NT2/D1 (cell line): ENCODE data around the gene FAM171A1.
A peak's percentile ranks its signal among the peaks of the same experiment; 100 is the strongest.

Experiments used
- DNase-seq: peaks from one replicate; pipeline ENCODE4 v3.0.0-alpha.2; 2011; ENCODE audit warnings: low read depth, low spot score
- H3K27me3 ChIP-seq: 2 replicates; pipeline ENCODE4 v1.6.0; 2011; ENCODE audit warnings: mild to moderate bottlenecking; ENCODE audit not compliant: insufficient read length, insufficient read depth
- H3K36me3 ChIP-seq: 2 replicates; pipeline ENCODE4 v1.6.1; 2011; ENCODE audit warnings: mild to moderate bottlenecking, low read length, mixed read lengths; ENCODE audit not compliant: insufficient read depth, insufficient read length
- H3K4me1 ChIP-seq: 2 replicates; pipeline ENCODE4 v1.5.1; 2011; ENCODE audit not compliant: insufficient read depth, insufficient read length
- H3K4me3 ChIP-seq: 2 replicates; pipeline ENCODE4 v1.5.1; 2011; ENCODE audit warnings: low read depth; ENCODE audit not compliant: insufficient read length
- H3K9ac ChIP-seq: 2 replicates; pipeline ENCODE4 v1.6.0; 2011; ENCODE audit warnings: low read depth; ENCODE audit not compliant: insufficient read length
- H3K9me3 ChIP-seq: 2 replicates; pipeline ENCODE4 v1.5.1; 2011; ENCODE audit warnings: mild to moderate bottlenecking, low read length; ENCODE audit not compliant: insufficient read depth
- SUZ12 ChIP-seq: IDR thresholded peaks from 2 replicates; pipeline ENCODE4 v1.6.1; 2011; ENCODE audit not compliant: insufficient read length, insufficient read depth; ENCODE audit errors: extremely low read depth
- YY1 ChIP-seq: IDR thresholded peaks from 2 replicates; pipeline ENCODE4 v1.6.1; 2011; ENCODE audit not compliant: insufficient read length, insufficient read depth
- ZNF274 ChIP-seq: IDR thresholded peaks from 2 replicates; pipeline ENCODE4 v1.6.1; 2011; ENCODE audit warnings: mild to moderate bottlenecking, low read depth, low read length

Gene FAM171A1

GRCh38 chr10:15175587-15175986 is 195.5 kb downstream of the FAM171A1 start:
- no peak overlapping the region for H3K4me3 ChIP-seq
- TF ChIP-seq ZNF274: no peak
- no peak for TF ChIP-seq SUZ12
- no peak for TF ChIP-seq YY1
- no peak for DNase-seq
- no peaks in the 10 kb centered on the region for H3K9me3 ChIP-seq
- H3K9ac ChIP-seq: no peak overlapping the region
- H3K36me3 ChIP-seq: no peaks in the 10 kb centered on the region
- H3K27me3 ChIP-seq: peaks cover 1% of the 10 kb centered on the region
- H3K4me1 ChIP-seq: no peaks in the 10 kb centered on the region

- TF ChIP-seq SUZ12 (no peak), YY1 (no peak)
- DNase-seq: no peak
- peaks cover 15% of the 10 kb centered on the region for H3K27me3 ChIP-seq
- H3K4me1 ChIP-seq: peaks cover 5% of the 10 kb centered on the region
- no peak overlapping the region for H3K4me3 ChIP-seq
- no peaks in the 10 kb centered on the region for H3K9me3 ChIP-seq
- H3K9ac ChIP-seq: no peak overlapping the region
- H3K36me3 ChIP-seq: no peaks in the 10 kb centered on the region
Observed at GRCh38 chr10:15172306-15172840, 198.7 kb downstream of the FAM171A1 start.

GRCh38 chr10:15169555-15170401 is 201.3 kb downstream of the FAM171A1 start:
- Histone ChIP-seq H3K4me3 (no peak overlapping the region), H3K27me3 (peaks cover 15% of the 10 kb centered on the region), H3K9ac (peak overlapping the region; percentile 42), H3K4me1 (peaks cover 5% of the 10 kb centered on the region), H3K36me3 (no peaks in the 10 kb centered on the region), H3K9me3 (no peaks in the 10 kb centered on the region)
- no peak for DNase-seq
- TF ChIP-seq ZNF274: no peak
- TF ChIP-seq YY1: no peak
- no peak for TF ChIP-seq SUZ12

- H3K9me3 ChIP-seq: no peaks in the 10 kb centered on the region
- TF ChIP-seq ZNF274: no peak
- TF ChIP-seq SUZ12: no peak
- no peak for TF ChIP-seq YY1
- peaks cover 15% of the 10 kb centered on the region for H3K27me3 ChIP-seq
- peak overlapping the region; percentile 42 for H3K9ac ChIP-seq
- peaks cover 5% of the 10 kb centered on the region for H3K4me1 ChIP-seq
- H3K36me3 ChIP-seq: no peaks in the 10 kb centered on the region
- H3K4me3 ChIP-seq: no peak overlapping the region
- DNase-seq: peak; percentile 80
Observed at GRCh38 chr10:15168786-15169554, 202.1 kb downstream of the FAM171A1 start.

- H3K36me3 ChIP-seq: no peaks in the 10 kb centered on the region
- H3K9ac ChIP-seq: peak within 1 kb of the TSS; percentile 84
- H3K4me3 ChIP-seq: peak within 1 kb of the TSS; percentile 73
- peaks cover 15% of the 10 kb centered on the region for H3K27me3 ChIP-seq
- H3K9me3 ChIP-seq: no peaks in the 10 kb centered on the region
- peak; percentile 60 for DNase-seq
- peaks cover 5% of the 10 kb centered on the region for H3K4me1 ChIP-seq
- no peak for TF ChIP-seq YY1
- TF ChIP-seq ZNF274: no peak
- no peak for TF ChIP-seq SUZ12
Observed at GRCh38 chr10:15168291-15168785, 202.8 kb downstream of the FAM171A1 start, which contains the start of gene NMT2. TSS of gene NMT2 (minus strand) at chr10:15168693. CDS start at chr10:15168612, 81 bp downstream.

- Histone ChIP-seq H3K4me3 (peak overlapping the region; percentile 73), H3K4me1 (peaks cover 5% of the 10 kb centered on the region), H3K36me3 (no peaks in the 10 kb centered on the region), H3K27me3 (peaks cover 15% of the 10 kb centered on the region), H3K9ac (peak overlapping the region; percentile 84), H3K9me3 (no peaks in the 10 kb centered on the region)
- DNase-seq: peak; percentile 42
- TF ChIP-seq YY1: no peak
- no peak for TF ChIP-seq SUZ12
- no peak for TF ChIP-seq ZNF274
Observed at GRCh38 chr10:15167411-15168290, 203.4 kb downstream of the FAM171A1 start.
